Endothelial cell of umbilical vein (primary cell): ENCODE results near the gene TNFAIP8.

Source experiments
- CTCF ChIP-seq, 2 donors: IDR thresholded peaks; 1 replicate in 1 of 2; 2 replicates in 1 of 2; pipeline ENCODE4 v1.5.1; 2011; ENCODE audit warnings: low read length in 2 of 2, mild to moderate bottlenecking in 2 of 2, moderate library complexity in 2 of 2, control low read depth in 1 of 2, inconsistent platforms in 1 of 2, low read depth in 1 of 2; ENCODE audit not compliant: insufficient read depth in 1 of 2; ENCODE audit errors: extremely low read depth in 1 of 2
- EZH2 ChIP-seq: IDR thresholded peaks from 2 replicates; pipeline ENCODE4 v1.6.1; 2012; ENCODE audit warnings: borderline replicate concordance, low read depth, mild to moderate bottlenecking, moderate library complexity, low read length, inconsistent platforms; ENCODE audit not compliant: severe bottlenecking
- POLR2A ChIP-seq: IDR thresholded peaks from 2 replicates; pipeline ENCODE4 v1.6.1; 2012; ENCODE audit warnings: low read depth, mild to moderate bottlenecking, control low read depth, low read length

- TF ChIP-seq EZH2 (no peak), POLR2A (no peak), CTCF (IDR thresholded peaks at IDR 0.05; ENCODE audit: extremely low read depth in 1 of 2, insufficient read depth in 1 of 2, low read depth in 1 of 2, low read length in 2 of 2) (no peak)
These were observed 3.2 kb downstream of the TNFAIP8 start for GRCh38 chr5:119358901-119359603.
